H9 (cell line): Measurements from ENCODE around the gene IQGAP3. TPM values are rescaled to one million over a fixed set of nuclear protein-coding genes. Genes with fewer than 3 reads are reported as not detected.

Source experiments
- DNase-seq: peaks from one replicate; pipeline ENCODE4 v3.0.0-alpha.2; 2017
- H2AFZ ChIP-seq: one replicate; pipeline ENCODE4 v1.6.1; 2013; ENCODE audit warnings: mild to moderate bottlenecking, low read length, control low read depth, moderate library complexity
- H2AK5ac ChIP-seq: 2 replicates; pipeline ENCODE4 v1.6.1; 2013; ENCODE audit warnings: low read length, control low read depth, mixed read lengths; ENCODE audit not compliant: insufficient read length
- H2BK120ac ChIP-seq: one replicate; pipeline ENCODE4 v1.6.1; 2013; ENCODE audit warnings: low read depth, mild to moderate bottlenecking, low read length, control low read depth, inconsistent platforms; ENCODE audit not compliant: poor library complexity, severe bottlenecking
- H2BK12ac ChIP-seq: 2 replicates; pipeline ENCODE4 v1.6.1; 2013; ENCODE audit warnings: low read length, control low read depth, mixed read lengths, low read depth; ENCODE audit not compliant: insufficient read length
- H2BK15ac ChIP-seq: 2 replicates; pipeline ENCODE4 v1.6.1; 2013; ENCODE audit warnings: low read depth, low read length, control low read depth
- H2BK20ac ChIP-seq: one replicate; pipeline ENCODE4 v1.6.1; 2013; ENCODE audit warnings: low read depth, mild to moderate bottlenecking, low read length, control low read depth, inconsistent platforms; ENCODE audit not compliant: poor library complexity, severe bottlenecking
- H2BK5ac ChIP-seq: 2 replicates; pipeline ENCODE4 v1.6.1; 2013; ENCODE audit warnings: low read length, control low read depth, mixed read lengths; ENCODE audit not compliant: insufficient read length
- H3K14ac ChIP-seq: 2 replicates; pipeline ENCODE4 v1.6.1; 2013; ENCODE audit warnings: low read length, control low read depth; ENCODE audit not compliant: insufficient read depth
- H3K18ac ChIP-seq: 2 replicates; pipeline ENCODE4 v1.6.1; 2013; ENCODE audit warnings: low read depth, mild to moderate bottlenecking, mixed read lengths, low read length, control low read depth; ENCODE audit not compliant: insufficient read length
- H3K23ac ChIP-seq: 2 replicates; pipeline ENCODE4 v1.6.1; 2013; ENCODE audit warnings: low read length, control low read depth, mixed read lengths, low read depth; ENCODE audit not compliant: insufficient read length
- H3K23me2 ChIP-seq: 2 replicates; pipeline ENCODE4 v1.6.1; 2013; ENCODE audit warnings: low read depth, mild to moderate bottlenecking, mixed read lengths, low read length, control low read depth; ENCODE audit not compliant: insufficient read length, poor library complexity, severe bottlenecking
- H3K27ac ChIP-seq: 2 replicates; pipeline ENCODE4 v1.5.1; 2013; ENCODE audit warnings: low read length, control low read depth, mixed read lengths, low read depth; ENCODE audit not compliant: insufficient read length
- H3K27me3 ChIP-seq: 2 replicates; pipeline ENCODE4 v1.6.1; 2013; ENCODE audit warnings: low read length, control low read depth, inconsistent platforms; ENCODE audit not compliant: insufficient read depth
- H3K4ac ChIP-seq: 2 replicates; pipeline ENCODE4 v1.6.1; 2013; ENCODE audit warnings: low read depth, mild to moderate bottlenecking, control low read depth, inconsistent platforms, low read length, moderate library complexity
- H3K4me1 ChIP-seq: 2 replicates; pipeline ENCODE4 v1.6.1; 2013; ENCODE audit warnings: low read length, control low read depth, inconsistent platforms; ENCODE audit not compliant: insufficient read depth
- H3K4me2 ChIP-seq: 2 replicates; pipeline ENCODE4 v1.6.1; 2013; ENCODE audit warnings: low read length, control low read depth, mixed read lengths; ENCODE audit not compliant: insufficient read length, insufficient read depth
- H3K56ac ChIP-seq: 2 replicates; pipeline ENCODE4 v1.6.1; 2013; ENCODE audit warnings: low read depth, mild to moderate bottlenecking, mixed read lengths, low read length, control low read depth; ENCODE audit not compliant: insufficient read length
- H3K79me1 ChIP-seq: 2 replicates; pipeline ENCODE4 v1.6.1; 2013; ENCODE audit warnings: low read depth, mild to moderate bottlenecking, moderate library complexity, low read length, control low read depth, inconsistent platforms; ENCODE audit not compliant: insufficient read depth, poor library complexity, severe bottlenecking
- H3K79me2 ChIP-seq: 2 replicates; pipeline ENCODE4 v1.6.1; 2013; ENCODE audit warnings: low read length, control low read depth, inconsistent platforms; ENCODE audit not compliant: insufficient read depth
- H3K9ac ChIP-seq: 2 replicates; pipeline ENCODE4 v1.6.1; 2013; ENCODE audit warnings: low read length, control low read depth, mixed read lengths; ENCODE audit not compliant: insufficient read length; ENCODE audit errors: extremely low read depth
- H3K9me3 ChIP-seq: one replicate; pipeline ENCODE4 v1.6.1; 2013; ENCODE audit warnings: low read depth, low read length, inconsistent platforms; ENCODE audit not compliant: control insufficient read depth
- H3T11ph ChIP-seq: one replicate; pipeline ENCODE4 v1.6.1; 2013; ENCODE audit warnings: mild to moderate bottlenecking, low read length, control low read depth, inconsistent platforms
- H4K20me1 ChIP-seq: one replicate; pipeline ENCODE4 v1.6.1; 2013; ENCODE audit not compliant: control insufficient read depth, insufficient read length, insufficient read depth
- H4K5ac ChIP-seq: 2 replicates; pipeline ENCODE4 v1.6.1; 2013; ENCODE audit warnings: low read depth, mild to moderate bottlenecking, mixed read lengths, low read length, control low read depth; ENCODE audit not compliant: insufficient read length
- H4K8ac ChIP-seq: replicated peaks from 2 replicates; pipeline ENCODE4 v1.6.1; 2013; ENCODE audit warnings: low read length, control low read depth, mixed read lengths, low read depth; ENCODE audit not compliant: insufficient read length
- H4K91ac ChIP-seq: 2 replicates; pipeline ENCODE4 v1.6.1; 2013; ENCODE audit warnings: low read depth, mild to moderate bottlenecking, moderate library complexity, mixed read lengths, low read length, control low read depth; ENCODE audit not compliant: insufficient read length
- H3K27ac Mint-ChIP-seq, 3 experiments: 2 replicates in 2 of 3; 3 replicates in 1 of 3; pipeline ENCODE4 v1.8.0; 2020 to 2021; ENCODE audit warnings: mixed read lengths in 3 of 3, mild to moderate bottlenecking in 1 of 3, moderate library complexity in 1 of 3
- H3K27me3 Mint-ChIP-seq: 2 replicates; pipeline ENCODE4 v1.8.0; 2021; ENCODE audit warnings: low read depth, mild to moderate bottlenecking, moderate library complexity, mixed read lengths
- H3K36me3 Mint-ChIP-seq, 3 experiments: 2 replicates in 2 of 3; 3 replicates in 1 of 3; pipeline ENCODE4 v1.8.0; 2020 to 2021; ENCODE audit warnings: low read depth in 3 of 3, mixed read lengths in 3 of 3; ENCODE audit not compliant: insufficient read depth in 1 of 3
- H3K4me1 Mint-ChIP-seq, 2 experiments: 2 replicates each; pipeline ENCODE4 v1.8.0; 2020; ENCODE audit warnings: mixed read lengths in 2 of 2
- H3K4me3 Mint-ChIP-seq, 2 experiments: 2 replicates in 1 of 2; 3 replicates in 1 of 2; pipeline ENCODE4 v1.8.0; 2020 to 2021; ENCODE audit warnings: mild to moderate bottlenecking in 2 of 2, mixed read lengths in 2 of 2, moderate library complexity in 1 of 2
- H3K9me3 Mint-ChIP-seq, 2 experiments: 2 replicates in 1 of 2; 3 replicates in 1 of 2; pipeline ENCODE4 v1.8.0; 2020; ENCODE audit warnings: mild to moderate bottlenecking in 2 of 2, mixed read lengths in 2 of 2, moderate library complexity in 1 of 2
- CTCF ChIP-seq: fragments of 200-600 bp; sonication (generic); conservative IDR thresholded peaks from 3 replicates; pipeline ENCODE4 v1.8.0; 2021; ENCODE audit warnings: antibody characterized with exemption, mild to moderate bottlenecking
- WGBS: extraction: QIAGEN DNeasy Blood & Tissue Kit; methylation state at CpG from one replicate; pipeline ENCODE4 v1.1.7; 2013; ENCODE audit warnings: missing lambda C conversion rate, low lambda C conversion rate, mixed read lengths; ENCODE audit not compliant: insufficient read length; ENCODE audit errors: extremely low coverage; 5-methylcytosine and 5-hydroxymethylcytosine counted together
- total RNA-seq: library from RNA; stranded (reverse); gene quantifications from 2 replicates; pipeline ENCODE4 v1.2.1, GENCODE V29; 2021

IQGAP3 gene
- total RNA-seq, 1 experiment from 2014 or later, result 24.5 TPM

GRCh38 chr1:156537027-156537426 is 35.3 kb downstream of the IQGAP3 start:
- no CpG with 5 or more reads among the region's 9 CpGs for WGBS
- Histone ChIP-seq H3K79me1 (no peaks in the 10 kb centered on the region), H3K27ac (no peak overlapping the region), H3K4me2 (no peak overlapping the region), H2BK12ac (no peak overlapping the region), H2BK120ac (no peak overlapping the region), H3K79me2 (no peaks in the 10 kb centered on the region), H3K23me2 (no peaks in the 10 kb centered on the region), H3K56ac (no peak overlapping the region), H3T11ph (no peak overlapping the region), H3K4me1 (no peaks in the 10 kb centered on the region), H3K14ac (no peak overlapping the region), H3K4ac (no peak overlapping the region), H2AFZ (no peak overlapping the region), H2AK5ac (no peak overlapping the region), H4K91ac (no peak overlapping the region), H2BK15ac (no peak overlapping the region), H3K9ac (no peak overlapping the region), H2BK20ac (no peak overlapping the region), H3K18ac (no peak overlapping the region), H3K9me3 (no peaks in the 10 kb centered on the region), H3K23ac (no peak overlapping the region), H3K27me3 (no peaks in the 10 kb centered on the region), H2BK5ac (no peak overlapping the region), H4K20me1 (no peaks in the 10 kb centered on the region), H4K5ac (no peak overlapping the region), H4K8ac (no peak overlapping the region)
- no peak overlapping the region for H3K4me3 Mint-ChIP-seq
- H3K36me3 Mint-ChIP-seq, result peaks cover 30 to 86% (median 82%) of the 10 kb centered on the region in 3 experiments
- no peaks in the 10 kb centered on the region for H3K27me3 Mint-ChIP-seq
- no peak for DNase-seq
- no peaks in the 10 kb centered on the region for H3K9me3 Mint-ChIP-seq
- H3K27ac Mint-ChIP-seq, result no peak overlapping the region; a peak in 1 of 7 replicates
- TF ChIP-seq CTCF, result no peak
- H3K4me1 Mint-ChIP-seq, result peaks cover 3 to 9% of the 10 kb centered on the region in 2 experiments; a peak in 2 of 4 replicates
